GM18873 (cell line): Measurements from ENCODE around the gene FBLIM1.

ENCODE experiments used
- ATAC-seq: cut with Tn5 transposase; IDR thresholded peaks from one replicate; pipeline ENCODE4 v1.9.1; 2021; ENCODE audit warnings: mild to moderate bottlenecking, moderate library complexity, moderate number of reproducible peaks; ENCODE audit not compliant: unreplicated experiment, low FRiP score

Gene FBLIM1

DNA sequence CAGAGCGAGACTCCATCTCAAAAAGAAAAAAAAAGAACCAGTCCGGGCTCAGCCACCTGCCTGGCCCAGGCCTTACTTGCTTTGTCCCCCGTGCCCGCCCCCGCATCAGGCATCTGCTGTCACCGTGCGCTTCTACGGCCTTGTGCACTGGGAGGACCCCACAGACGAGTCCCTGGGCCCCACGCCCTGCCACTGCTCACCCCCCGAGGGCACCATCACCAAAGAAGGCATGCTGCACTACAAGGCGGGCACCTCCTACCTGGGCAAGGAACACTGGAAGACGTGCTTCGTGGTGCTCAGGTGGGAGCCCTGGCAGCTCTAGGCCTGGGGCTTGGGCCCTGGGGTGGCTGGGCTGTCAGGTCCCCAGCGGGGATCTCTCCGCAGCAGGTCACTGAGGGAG, 28.2 kb upstream of the FBLIM1 start:
- ATAC-seq = no peak

DNA sequence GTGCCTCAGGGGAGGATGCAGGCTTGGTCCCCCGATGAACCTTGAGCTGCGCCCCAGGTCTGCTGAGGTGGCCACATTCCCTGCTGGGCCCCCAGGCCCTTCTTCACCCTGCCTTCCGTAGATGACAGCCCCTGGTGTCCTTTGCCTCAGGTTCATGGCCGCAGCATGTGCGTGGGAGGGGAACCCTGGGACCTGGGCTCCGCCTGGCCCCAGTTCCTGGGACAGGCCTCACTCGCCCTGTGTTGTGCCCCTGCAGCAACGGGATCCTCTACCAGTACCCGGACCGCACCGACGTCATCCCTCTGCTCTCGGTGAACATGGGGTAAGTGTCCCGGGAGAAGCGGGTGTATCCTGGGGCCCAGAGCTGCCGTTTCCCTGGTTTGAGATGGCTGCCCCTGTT, 27.7 kb upstream of the FBLIM1 start:
- no peak for ATAC-seq

DNA sequence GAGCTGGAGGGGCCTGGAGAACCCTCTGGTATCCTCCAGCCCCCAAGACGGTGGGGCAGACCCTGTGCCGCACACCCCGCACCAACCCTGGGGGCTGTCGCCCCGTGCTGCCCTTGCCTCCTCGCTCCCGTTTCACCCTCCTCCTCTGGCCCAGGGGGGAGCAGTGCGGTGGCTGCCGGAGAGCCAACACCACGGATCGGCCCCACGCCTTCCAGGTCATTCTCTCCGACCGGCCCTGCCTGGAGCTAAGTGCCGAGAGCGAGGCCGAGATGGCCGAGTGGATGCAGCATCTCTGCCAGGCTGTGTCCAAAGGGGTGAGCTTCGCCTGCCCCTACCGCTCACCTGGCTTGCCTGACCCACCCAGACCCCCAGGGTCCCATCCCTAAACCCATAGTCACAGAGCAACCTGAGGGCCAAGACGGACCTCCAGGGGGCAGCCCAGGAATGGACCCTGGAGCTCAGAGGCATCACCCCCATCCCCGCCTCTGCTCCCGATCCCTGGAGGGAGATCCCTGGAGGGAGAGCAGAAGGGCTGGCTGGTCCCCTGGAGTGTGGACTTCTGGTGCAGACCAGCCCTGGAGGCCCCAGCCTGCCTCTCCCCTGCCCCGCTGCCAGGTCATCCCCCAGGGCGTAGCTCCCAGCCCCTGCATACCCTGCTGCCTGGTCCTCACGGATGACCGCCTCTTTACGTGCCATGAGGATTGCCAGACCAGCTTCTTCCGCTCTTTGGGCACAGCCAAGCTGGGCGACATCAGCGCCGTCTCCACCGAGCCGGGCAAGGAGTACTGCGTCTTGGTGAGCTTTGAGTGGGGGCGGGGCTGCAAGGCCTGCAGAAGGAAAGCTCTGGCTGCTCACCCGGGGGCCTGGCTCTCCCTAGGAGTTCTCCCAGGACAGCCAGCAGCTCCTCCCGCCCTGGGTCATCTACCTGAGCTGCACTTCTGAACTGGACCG, 26.6 kb upstream of the FBLIM1 start:
- no peak for ATAC-seq

DNA sequence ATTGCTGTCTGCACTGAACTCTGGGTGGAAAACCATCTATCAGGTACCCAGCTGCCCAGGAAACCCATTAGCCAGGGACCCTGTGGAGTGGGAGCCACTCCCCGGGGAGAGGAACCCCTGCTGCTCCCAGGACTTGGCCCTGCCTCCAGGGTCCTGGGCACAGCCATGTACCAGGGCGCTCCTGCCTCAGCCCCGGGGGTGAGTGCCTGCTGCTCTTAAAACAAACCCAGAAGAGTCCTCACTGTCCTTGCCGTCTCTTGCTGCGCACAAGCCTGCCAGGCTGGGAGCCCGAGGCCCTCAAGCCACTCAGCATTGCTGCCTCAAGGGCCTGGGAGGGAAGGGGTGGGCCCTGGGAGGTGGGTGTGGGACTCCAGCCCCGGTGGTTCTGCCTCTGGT, 25.9 kb upstream of the FBLIM1 start:
- no peak for ATAC-seq

DNA sequence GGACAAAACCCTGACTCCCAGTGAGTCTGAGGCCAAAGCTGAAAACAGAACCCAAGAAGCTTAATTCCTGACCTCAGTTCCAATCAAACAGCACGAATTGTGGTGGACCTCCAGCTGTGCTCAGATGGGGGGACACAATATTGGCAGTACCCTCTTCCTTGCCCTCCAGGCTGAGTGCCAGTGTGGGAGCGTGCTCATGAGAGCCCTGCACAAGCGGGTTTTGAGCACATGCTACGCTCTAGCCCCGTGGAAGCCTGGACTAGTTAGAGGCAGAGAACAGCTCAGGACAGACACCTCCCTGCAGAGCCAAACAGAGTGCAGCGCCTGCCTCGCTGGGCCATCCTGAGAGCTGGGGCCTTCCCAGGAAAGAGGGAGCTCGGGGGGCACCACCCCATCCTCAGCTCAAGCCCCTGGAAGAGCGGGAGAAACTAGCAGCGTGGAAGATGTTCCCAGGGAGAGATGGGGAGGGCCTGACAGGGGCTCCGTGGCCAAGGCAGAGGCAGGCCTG, 25.3 kb upstream of the FBLIM1 start:
- no peak for ATAC-seq

DNA sequence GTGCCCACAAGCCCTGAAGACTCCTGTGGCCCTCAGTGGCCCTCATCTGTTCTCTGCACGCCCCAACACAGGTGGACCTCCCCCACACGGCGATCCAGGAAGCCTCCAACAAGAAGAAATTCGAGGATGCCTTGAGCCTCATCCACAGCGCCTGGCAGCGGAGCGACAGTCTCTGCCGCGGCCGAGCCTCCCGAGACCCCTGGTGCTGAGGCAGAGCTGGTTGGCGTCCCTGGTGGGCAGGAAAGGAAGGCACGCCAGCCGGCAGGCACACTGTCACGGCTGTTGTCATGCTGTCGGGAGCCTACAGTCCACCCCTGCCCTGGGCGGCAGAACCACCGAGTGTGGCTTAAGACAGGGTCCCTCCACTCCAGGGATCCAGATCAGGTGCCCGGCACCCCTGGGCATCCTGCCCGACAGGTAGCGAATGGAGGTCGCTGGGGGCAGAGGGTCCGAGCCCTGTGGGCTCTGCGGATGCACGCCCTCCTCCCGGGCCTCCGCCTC, 24.8 kb upstream of the FBLIM1 start:
- ATAC-seq = no peak

DNA sequence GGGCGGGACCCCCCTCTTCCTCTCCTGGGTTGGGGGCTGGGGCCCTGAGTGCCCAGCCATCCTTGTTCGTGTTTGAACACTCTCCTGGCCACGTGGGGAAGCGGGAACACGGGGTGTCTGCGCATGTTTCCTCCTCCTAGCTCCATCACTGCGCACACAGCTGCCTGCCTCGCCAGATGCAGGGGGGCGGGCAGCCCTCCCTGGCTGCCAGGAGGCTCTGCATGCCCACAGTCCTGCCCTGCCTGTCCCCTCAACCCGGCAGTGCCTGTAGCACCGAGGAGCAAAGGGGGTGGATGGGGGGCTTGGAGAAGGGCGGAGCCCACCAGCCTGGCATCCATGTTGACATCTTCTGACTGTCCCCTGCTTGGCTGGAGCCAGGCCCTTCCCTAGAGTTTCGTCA, 24.3 kb upstream of the FBLIM1 start:
- ATAC-seq = no peak

DNA sequence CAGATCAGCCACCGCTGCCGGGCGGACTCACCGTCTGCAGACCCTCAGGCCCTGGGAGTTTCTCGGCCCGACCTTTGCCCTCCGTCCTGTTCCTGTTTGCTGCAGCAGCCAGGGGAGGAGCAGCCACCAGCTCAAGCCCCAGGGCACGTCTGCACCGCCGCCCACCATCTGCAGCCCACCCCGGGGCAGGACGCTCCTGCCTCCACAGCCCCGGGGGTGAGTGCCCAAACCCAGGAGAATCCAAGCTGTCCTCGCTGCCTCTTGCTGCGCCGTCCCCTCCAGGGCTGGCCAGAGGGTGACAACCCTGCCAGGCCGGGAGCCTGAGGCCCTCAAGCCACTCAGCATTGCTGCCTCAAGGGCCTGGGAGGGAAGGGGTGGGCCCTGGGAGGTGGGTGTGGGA, 23.7 kb upstream of the FBLIM1 start:
- ATAC-seq = no peak

DNA sequence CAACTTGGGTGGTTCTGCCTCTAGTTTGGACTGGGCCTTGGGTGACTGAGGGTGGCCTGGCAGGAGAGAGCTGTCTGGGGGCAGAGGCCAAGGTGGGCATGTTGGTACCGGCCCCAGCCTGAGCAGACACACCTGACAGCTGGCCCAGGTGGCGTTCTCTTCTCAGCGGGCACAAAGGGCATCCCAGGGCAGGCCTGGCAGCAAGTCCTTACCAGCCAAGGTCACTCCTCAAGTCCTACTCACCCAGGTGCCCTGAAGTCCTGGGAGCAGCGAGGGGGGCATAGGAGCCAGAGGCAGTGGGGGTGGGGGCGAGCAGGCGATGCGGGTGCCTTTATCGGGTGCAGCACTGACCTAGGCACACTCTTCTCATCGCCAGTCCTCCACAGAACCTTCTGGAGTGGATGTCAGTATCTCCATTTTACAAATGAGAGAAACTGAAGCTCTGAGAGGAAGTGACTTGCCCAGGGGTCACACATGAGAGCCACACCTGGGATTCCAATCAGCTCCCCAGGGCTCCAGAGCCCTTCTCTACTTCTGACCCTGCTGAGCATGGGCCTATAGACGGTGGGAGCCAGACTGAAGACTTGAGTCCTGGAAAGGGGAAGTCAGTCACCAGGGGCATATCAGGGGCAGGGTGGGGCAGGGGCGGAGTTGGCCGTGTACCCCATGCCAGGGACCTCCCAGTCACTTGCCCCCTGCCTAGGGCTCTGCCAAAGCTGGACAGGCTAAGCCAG, 23.1 kb upstream of the FBLIM1 start:
- ATAC-seq = no peak

DNA sequence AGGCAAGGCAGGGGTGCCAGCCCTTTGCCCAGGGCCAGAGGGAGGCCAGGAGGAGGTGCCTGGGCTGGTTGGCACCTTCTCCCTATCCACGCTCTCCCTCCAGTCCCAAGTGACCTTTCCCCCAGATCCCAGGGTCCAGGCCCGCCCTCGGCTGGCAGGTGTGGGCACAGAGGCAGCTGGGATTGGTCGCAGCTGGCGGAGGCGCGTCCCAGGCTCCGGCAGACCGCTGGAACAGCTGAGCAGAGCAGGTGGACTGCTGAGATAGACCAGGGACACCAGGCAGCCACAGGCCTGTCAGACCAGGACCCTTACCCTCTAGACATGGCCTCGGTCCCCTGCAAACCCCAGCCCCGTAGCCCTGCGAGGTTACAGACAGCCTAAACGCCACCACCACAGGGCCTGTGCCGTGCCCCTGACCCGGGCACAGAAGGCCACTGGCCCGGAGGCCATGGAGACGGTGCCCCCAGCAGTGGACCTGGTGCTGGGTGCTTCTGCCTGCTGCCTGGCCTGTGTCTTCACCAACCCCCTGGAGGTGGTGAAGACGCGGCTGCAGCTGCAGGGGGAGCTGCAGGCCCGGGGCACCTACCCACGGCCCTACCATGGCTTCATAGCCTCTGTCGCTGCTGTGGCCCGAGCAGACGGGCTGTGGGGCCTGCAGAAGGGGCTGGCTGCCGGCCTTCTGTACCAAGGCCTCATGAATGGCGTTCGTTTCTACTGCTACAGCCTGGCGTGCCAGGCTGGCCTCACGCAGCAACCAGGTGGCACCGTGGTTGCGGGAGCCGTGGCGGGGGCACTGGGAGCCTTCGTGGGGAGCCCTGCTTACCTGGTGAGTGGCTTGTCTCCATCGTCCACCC, 22.3 kb upstream of the FBLIM1 start, which contains the start of gene SLC25A34:
Gene SLC25A34, plus strand, starts transcription at position 221 of the 854 bp plus-strand sequence. Its CDS starts 228 bp downstream, at position 449.
- no peak for ATAC-seq

DNA sequence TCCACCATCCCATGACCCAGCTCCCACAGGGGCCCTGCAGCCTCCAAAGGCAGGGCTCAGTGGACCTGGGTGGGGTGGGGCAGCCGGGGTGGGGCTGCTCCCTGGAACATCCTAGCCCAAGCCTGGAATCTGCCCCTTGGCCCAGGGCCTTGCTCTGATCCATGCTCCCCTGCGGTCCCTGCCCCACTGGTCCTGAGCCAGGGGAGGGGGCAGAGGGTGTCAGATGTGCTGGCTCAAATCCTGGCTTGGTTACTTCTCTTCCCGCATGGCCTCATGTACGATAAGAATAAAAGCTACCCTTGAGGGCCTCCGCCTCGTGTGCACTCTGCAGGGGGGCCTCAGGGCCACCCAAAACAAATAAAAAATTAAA, 21.7 kb upstream of the FBLIM1 start:
- no peak for ATAC-seq

DNA sequence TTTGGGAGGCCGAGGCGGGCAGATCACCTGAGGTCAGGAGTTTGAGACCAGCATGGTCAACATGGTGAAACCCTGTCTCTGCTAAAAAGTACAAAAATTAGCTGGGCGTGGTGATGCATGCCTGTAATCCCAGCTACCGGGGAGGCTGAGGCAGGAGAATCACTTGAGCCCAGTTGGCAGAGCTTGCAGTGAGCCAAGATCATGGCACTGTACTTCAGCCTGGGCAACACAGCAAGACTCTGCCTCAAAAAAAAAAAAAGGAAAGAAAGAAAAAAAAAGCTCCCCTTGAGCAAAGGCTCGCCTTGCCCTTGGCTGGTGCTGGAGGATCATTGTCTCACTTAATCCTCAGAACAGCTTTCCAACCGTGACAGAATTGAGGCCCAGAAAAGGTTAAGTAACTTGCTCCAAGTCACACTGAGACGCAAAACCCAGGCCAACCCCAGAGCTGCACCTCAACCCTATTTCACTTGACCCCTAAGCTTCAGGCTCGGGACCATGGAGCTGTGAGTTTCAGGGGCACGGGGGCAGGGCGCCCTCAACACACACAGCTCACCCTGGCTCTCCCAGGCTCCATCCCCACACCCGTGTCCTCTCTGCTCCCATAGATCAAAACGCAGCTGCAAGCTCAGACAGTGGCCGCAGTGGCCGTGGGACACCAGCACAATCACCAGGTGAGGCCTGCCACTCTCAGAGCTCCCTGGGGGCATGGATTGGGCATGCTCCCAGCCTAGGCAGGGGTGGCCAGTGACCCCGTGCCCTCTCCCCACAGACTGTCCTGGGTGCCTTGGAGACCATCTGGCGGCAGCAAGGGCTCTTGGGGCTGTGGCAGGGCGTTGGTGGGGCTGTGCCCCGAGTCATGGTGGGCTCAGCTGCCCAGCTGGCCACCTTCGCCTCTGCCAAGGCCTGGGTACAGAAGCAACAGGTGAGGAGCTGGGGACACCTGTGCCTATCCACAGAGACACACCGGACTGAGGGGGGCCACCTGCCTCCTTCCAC, 21.0 kb upstream of the FBLIM1 start:
- no peak for ATAC-seq

DNA sequence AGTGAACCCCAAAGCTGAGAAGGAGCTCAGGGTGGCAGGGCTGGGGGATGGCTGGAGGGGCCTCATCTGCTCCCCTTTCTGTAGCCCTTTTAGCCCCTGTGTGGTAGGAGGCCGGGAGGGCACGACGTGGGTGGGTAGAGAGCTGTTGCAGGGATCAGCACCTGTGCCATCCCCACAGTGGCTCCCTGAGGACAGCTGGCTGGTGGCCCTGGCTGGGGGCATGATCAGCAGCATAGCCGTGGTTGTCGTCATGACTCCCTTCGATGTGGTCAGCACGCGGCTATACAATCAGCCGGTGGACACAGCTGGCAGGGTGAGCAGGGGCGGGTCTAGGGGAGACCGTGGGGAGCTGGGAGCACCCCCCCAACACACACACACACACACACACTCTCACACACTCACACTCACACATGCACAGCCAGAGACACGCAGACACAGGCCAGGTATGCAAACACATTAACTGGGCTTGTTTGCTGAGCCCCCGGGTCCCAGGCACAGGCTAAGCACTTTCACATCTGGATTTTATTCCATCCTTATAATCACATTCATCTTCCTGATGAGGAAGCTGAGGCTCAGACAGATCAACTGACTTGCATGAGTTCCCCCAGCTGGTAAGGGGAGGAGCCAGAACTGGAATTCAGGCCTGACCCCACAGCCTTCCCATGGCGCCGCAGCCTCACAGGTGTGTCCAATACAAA, 20.0 kb upstream of the FBLIM1 start:
- no peak for ATAC-seq

DNA sequence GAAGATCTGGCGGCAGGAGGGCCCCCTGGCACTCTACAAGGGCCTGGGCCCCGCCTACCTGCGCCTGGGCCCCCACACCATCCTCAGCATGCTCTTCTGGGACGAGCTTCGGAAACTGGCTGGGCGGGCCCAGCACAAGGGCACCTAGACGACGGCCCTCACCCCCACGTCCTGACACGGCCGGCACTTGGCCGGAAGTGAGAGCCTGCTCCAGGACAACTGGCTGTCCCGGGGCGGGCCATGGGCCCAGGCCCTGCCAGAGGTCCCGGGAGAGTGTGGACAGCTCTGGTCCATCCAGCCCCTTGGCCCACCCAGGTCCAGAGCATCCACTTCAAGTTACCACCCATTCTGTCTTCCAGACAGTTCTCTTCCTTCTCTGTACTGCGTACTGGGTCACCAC, 19.3 kb upstream of the FBLIM1 start:
- ATAC-seq = no peak

DNA sequence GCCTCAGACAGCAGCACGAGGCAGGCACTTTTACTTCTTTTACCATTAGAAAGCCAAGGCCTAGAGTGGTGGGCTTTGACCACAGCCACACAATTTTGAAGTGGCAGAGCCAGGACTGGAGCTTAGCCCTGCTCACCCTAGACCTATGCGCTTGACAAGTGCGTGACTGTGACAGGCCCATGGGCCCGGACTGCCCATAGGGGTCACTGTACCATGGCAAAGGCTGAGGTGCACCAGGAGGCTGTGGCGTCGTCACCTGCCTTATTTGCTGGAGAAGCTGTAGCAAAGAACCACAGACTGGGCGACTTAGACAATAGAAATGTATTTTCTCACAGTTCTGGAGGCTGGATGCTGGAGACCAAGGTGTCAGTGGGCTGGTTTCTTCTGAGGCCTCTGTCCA, 18.9 kb upstream of the FBLIM1 start:
- no peak for ATAC-seq

DNA sequence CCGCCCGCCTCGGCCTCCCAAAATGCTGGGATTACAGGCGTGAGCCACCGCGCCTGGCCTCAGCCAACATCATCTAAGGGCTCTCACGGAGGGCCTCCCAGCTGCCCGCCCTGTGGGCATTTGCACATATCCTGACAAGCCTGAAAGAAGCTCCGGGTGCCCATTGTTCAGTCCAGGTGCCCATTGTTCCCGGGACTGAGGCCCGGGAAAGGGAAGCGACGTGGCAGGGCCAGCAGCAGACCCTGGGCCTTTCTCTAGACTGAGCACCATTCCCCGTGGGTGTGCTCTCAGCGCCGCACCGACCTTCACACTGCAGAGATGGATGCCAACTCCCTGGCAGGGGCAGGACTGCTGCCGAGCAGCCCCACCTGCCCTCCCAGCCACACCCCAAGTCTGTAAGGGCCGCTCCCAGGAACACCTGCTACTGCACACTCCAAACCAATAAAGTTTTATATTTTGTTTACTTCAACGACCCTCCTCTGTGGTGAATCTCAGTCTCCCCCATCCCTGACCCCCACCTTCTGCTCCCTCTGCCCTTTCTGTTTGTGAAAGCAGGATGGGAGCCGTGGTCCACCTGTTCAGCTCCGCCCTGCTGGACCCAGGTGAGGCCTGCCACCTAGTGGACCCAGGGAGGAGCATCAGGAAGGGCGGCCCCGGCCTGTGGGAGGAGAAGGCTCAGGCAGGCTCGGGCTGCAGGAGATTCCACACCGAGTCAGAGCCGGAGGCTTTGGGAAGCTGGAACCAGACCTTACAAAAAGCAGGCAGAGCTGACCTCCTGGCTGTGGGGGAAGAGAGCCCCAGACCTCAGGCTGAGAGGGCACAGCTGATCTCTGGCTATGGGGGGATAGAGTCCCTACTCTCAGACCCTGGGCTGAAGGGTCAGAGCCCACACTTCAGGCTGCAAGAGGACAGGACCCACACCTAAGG, 17.4 kb upstream of the FBLIM1 start:
- no peak for ATAC-seq

DNA sequence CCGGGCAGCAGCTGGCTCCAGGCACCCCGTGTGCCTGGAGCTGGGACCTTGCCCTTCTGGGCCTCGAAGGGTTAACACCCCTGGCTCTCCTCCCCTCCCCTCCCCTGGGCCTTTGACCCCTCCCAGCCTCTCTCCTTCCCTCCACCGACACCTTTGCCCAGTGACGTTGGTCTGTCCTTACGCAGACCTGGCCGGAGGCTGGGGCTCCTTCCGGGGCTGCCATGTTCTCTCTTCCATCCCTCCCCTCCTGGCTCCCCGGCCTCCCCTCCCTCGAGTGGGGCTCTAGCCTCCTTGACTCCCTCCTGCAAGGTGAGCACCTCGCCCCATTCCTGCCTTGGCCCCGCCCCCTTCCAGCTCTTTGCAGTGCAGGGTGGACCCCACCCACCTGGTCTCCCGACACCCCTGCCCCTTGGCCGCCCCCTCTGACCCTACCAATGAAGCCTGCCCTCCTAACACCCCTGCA, 16.2 kb upstream of the FBLIM1 start, which contains the start of gene TMEM82:
Gene TMEM82, plus strand, starts transcription at position 161 of the 463 bp plus-strand sequence. Its CDS starts 61 bp downstream, at position 222.
- ATAC-seq = no peak
